ENCODE measurements around the gene DNAH2. TPM values are rescaled to one million over a fixed set of nuclear protein-coding genes. Genes with fewer than 3 reads are reported as not detected.

The DNAH2 gene
- total and polyA plus RNA-seq, 2 experiments from 2014 or later: 0.77 to 2.1 TPM

- WGBS (ENCODE audit: low lambda C conversion rate, missing lambda C conversion rate): 63% methylated on average over 17 of the region's 20 CpGs
- TF ChIP-seq CTCF (IDR thresholded peaks at IDR 0.05; ENCODE audit: poor library complexity) (no peak), EZH2 (IDR thresholded peaks at IDR 0.05; ENCODE audit: borderline replicate concordance) (no peak), EZH2phosphoT487 (IDR thresholded peaks at IDR 0.05; ENCODE audit: low read depth, severe bottlenecking, unreplicated experiment) (no peak)
- Histone ChIP-seq H3K4me3 (no peak overlapping the region), H3K4me2 (no peak overlapping the region), H3K9me2 (replicated peaks; ENCODE audit: insufficient read depth) (no peaks in the 10 kb centered on the region), H3K79me2 (no peaks in the 10 kb centered on the region), H3K27me3 (no peaks in the 10 kb centered on the region), H3K9me3 (ENCODE audit: low read depth) (no peaks in the 10 kb centered on the region), H4K20me1 (ENCODE audit: insufficient read depth, poor library complexity, severe bottlenecking) (no peaks in the 10 kb centered on the region), H3K27ac (no peak overlapping the region), H2AFZ (no peak overlapping the region), H3K4me1 (ENCODE audit: insufficient read depth) (no peaks in the 10 kb centered on the region), H3K36me3 (replicated peaks; ENCODE audit: insufficient read depth, low read depth) (no peaks in the 10 kb centered on the region)
- peak; percentile 4 for DNase-seq (ENCODE audit: low spot score)
Measured at GRCh38 chr17:7823581-7824001, 106.0 kb downstream of the DNAH2 start.

GRCh38 chr17:7824021-7824924 is 106.7 kb downstream of the DNAH2 start:
- no peak overlapping the region for H2AFZ ChIP-seq
- H3K4me3 ChIP-seq: no peak overlapping the region
- no peaks in the 10 kb centered on the region for H3K36me3 ChIP-seq (replicated peaks; ENCODE audit: insufficient read depth, low read depth)
- peak; percentile 8 for DNase-seq (ENCODE audit: low spot score)
- TF ChIP-seq CTCF (IDR thresholded peaks at IDR 0.05; ENCODE audit: poor library complexity): no peak
- TF ChIP-seq EZH2phosphoT487 (IDR thresholded peaks at IDR 0.05; ENCODE audit: low read depth, severe bottlenecking, unreplicated experiment): no peak
- no peak for TF ChIP-seq EZH2 (IDR thresholded peaks at IDR 0.05; ENCODE audit: borderline replicate concordance)
- H3K9me2 ChIP-seq (replicated peaks; ENCODE audit: insufficient read depth): no peaks in the 10 kb centered on the region
- no peaks in the 10 kb centered on the region for H3K79me2 ChIP-seq
- H3K9me3 ChIP-seq (ENCODE audit: low read depth): no peaks in the 10 kb centered on the region
- 92% methylated on average over 8 of the region's 9 CpGs for WGBS (ENCODE audit: low lambda C conversion rate, missing lambda C conversion rate)
- H3K4me2 ChIP-seq: no peak overlapping the region
- no peaks in the 10 kb centered on the region for H3K4me1 ChIP-seq (ENCODE audit: insufficient read depth)
- H3K27ac ChIP-seq: no peak overlapping the region
- H4K20me1 ChIP-seq (ENCODE audit: insufficient read depth, poor library complexity, severe bottlenecking): no peaks in the 10 kb centered on the region
- no peaks in the 10 kb centered on the region for H3K27me3 ChIP-seq

- WGBS (ENCODE audit: low lambda C conversion rate, missing lambda C conversion rate): 49% methylated on average over 12 of the region's 12 CpGs
- TF ChIP-seq EZH2 (IDR thresholded peaks at IDR 0.05; ENCODE audit: borderline replicate concordance) (no peak), CTCF (IDR thresholded peaks at IDR 0.05; ENCODE audit: poor library complexity) (no peak), EZH2phosphoT487 (IDR thresholded peaks at IDR 0.05; ENCODE audit: low read depth, severe bottlenecking, unreplicated experiment) (no peak)
- H3K9me2 ChIP-seq (replicated peaks; ENCODE audit: insufficient read depth): no peaks in the 10 kb centered on the region
- H3K36me3 ChIP-seq (replicated peaks; ENCODE audit: insufficient read depth, low read depth): no peaks in the 10 kb centered on the region
- H4K20me1 ChIP-seq (ENCODE audit: insufficient read depth, poor library complexity, severe bottlenecking): no peaks in the 10 kb centered on the region
- no peaks in the 10 kb centered on the region for H3K79me2 ChIP-seq
- H3K4me1 ChIP-seq (ENCODE audit: insufficient read depth): no peaks in the 10 kb centered on the region
- H2AFZ ChIP-seq: no peak overlapping the region
- H3K4me3 ChIP-seq: no peak overlapping the region
- DNase-seq (ENCODE audit: low spot score): peak; percentile 30
- H3K27me3 ChIP-seq: no peaks in the 10 kb centered on the region
- no peak overlapping the region for H3K4me2 ChIP-seq
- H3K27ac ChIP-seq: no peak overlapping the region
- H3K9me3 ChIP-seq (ENCODE audit: low read depth): no peaks in the 10 kb centered on the region
Measured at GRCh38 chr17:7825206-7825990, 107.9 kb downstream of the DNAH2 start.

Data from hepatocyte (in vitro differentiated cells).